Measurements from ENCODE around the gene SLC18B1. TPM values are rescaled to one million over a fixed set of nuclear protein-coding genes. Genes with fewer than 3 reads are reported as not detected.

The SLC18B1 gene
- total and polyA plus RNA-seq, 2 of the 8 experiments (the other 6 are each of a cell fraction or from before 2014, with no cell fraction given): 17.2 to 23.4 TPM

DNA sequence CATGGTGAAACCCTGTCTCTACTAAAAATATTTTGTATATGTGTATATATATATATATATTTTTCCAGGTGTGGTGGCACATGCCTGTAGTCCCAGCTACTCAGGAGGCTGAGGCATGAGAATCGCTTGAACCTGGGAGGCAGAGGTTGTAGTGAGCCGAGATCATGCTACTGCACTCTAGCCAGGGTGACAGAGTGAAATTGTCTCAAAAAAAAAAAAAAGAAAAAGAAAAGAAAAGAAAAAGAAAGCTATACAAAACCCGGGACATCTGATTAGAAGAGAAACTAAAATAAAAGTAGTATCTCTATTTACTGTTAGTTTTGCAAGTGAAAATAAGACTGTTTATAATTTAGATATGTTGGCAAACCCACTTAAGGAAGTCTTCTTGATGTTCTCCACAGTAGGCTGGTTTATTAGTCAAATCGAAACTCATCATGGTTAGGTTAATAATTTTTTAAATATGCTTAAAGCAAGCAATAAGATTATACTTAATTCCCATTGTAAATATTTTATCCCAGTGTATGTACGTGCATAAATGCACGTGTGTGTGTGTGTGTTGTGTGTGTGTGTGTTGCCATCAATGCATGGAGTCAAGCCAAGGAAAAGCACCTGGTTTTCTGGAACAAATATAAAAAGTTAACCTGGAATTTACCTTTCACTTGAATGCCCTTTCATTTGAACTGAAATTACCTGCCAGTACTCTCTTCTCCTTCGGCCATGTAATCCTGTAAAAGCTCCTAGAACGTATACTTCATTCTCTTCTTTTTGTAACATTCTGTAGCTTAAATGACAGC, 47.8 kb downstream of the SLC18B1 start (continued):
- no peak for TF ChIP-seq RAD21 (IDR thresholded peaks at IDR 0.05 in 1 of 2, conservative IDR thresholded peaks at IDR 0.05 in 1 of 2; ENCODE audit: low read depth in 2 of 2, low read length in 2 of 2)

All from H1 (cell line).